NCI-H748 (cell line): ENCODE results near the gene TRMT44.
"Not testable (repeated sequence)": the region's sequence is repeated elsewhere in the genome, so short reads cannot be mapped to it uniquely, and the experiment has no call there.

Source experiments
- DNase-seq: peaks from one replicate; lab custom pipeline; 2025; ENCODE audit not compliant: unreplicated experiment; lab: John Stamatoyannopoulos, UW

The TRMT44 gene

GRCh38 chr4:8405516-8405875 lies 35.1 kb upstream of the TRMT44 start:
- DNase-seq: no peak

GRCh38 chr4:8406887-8407286 lies 33.7 kb upstream of the TRMT44 start:
- peak; percentile 16 for DNase-seq

- no peak for DNase-seq
These were observed 33.3 kb upstream of the TRMT44 start for GRCh38 chr4:8407316-8407715.

- no peak for DNase-seq
These were observed 32.8 kb upstream of the TRMT44 start for GRCh38 chr4:8407756-8408155.

GRCh38 chr4:8409264-8410065 lies 31.1 kb upstream of the TRMT44 start:
- no peak for DNase-seq

GRCh38 chr4:8410066-8410625 lies 30.4 kb upstream of the TRMT44 start:
- DNase-seq: no peak

DNA sequence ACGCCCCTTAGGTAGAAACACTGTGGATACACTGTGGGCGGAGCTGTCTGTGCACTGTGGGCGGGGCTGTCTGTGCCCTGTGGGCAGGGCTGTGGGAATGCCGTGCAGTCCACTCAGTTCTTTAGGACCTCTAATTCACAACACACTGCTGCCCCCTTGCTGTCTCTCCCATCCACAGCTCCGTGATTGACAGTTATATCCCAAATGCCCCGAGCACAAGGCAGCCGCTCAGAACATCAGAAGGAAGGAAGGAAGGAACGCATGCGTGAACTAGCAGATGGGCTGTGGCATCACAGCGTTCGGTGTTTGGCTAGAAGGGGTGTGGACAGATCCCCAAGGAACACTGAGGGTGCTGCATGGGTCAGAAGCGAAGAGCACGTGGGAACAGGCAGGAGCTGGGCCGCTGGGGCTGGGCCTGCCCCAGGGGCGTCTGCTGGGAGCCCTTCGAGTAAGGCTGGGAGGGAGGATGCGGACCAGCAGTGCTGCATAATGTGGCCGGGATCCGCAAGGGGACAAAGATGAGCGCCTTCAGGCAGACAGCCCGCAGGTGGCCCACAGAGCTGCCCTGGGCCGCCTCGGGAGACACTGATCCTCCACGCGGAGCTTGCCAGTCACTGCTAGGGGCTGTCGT lies 29.8 kb upstream of the TRMT44 start:
- DNase-seq: peak; percentile 79

DNA sequence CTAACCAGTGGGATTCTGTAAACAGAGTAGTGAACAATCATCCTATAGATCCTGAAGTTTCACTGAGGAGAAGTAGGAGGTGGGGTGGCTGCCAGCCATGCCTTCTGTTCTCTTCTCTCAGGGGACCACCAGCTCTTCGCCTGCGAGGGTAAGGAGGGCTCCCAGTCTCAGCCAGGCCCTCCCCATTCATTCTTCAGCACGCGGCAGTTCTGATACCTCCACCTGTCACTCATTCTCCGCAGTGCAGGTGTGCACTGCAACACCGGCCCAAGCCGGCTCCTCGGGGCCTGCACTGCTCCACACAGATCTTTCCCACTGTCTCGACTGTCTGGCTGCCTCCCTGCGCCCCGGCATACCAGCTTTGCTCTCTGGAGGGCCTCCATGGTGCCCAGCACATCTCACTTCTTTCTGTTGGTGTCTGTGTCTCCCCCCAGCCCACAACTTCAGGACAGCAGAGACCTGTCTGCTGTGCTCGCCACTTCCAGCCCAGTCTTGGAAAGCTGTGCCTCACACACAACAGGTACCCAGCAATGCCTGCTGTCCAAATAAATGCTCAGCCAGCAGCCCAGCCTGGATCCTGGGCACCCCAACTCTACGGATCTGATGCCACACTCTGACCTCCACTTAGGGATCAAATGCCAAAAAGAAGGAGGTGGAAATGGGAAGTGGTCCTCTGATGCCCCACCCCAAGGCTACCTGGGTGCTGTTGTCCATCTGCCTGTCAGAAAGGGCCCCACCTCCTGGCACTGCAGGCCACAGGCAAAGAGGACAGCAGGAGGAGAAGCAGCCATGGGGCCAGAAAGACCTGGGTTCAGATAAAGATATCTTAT lies 29.0 kb upstream of the TRMT44 start:
- no peak for DNase-seq

DNA sequence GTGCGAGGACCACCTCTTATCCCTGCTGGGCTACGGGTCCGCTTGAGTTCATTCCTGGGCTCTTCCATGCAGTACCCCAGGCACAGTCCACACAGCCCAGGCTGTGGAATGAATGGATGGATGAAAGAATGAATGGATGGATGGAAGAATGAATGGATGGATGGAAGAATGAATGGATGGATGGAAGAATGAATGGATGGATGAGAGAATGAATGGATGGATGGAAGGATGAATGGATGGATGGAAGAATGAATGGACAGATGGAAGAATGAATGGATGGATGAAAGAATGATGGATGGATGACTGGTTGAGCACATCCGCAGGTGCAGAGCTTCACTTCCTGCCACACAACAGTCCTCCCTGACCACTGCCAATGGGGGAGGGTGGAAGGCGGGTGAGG lies 28.3 kb upstream of the TRMT44 start:
- DNase-seq: no peak

- no peak for DNase-seq
These were observed 26.2 kb upstream of the TRMT44 start for GRCh38 chr4:8414377-8414776.

DNA sequence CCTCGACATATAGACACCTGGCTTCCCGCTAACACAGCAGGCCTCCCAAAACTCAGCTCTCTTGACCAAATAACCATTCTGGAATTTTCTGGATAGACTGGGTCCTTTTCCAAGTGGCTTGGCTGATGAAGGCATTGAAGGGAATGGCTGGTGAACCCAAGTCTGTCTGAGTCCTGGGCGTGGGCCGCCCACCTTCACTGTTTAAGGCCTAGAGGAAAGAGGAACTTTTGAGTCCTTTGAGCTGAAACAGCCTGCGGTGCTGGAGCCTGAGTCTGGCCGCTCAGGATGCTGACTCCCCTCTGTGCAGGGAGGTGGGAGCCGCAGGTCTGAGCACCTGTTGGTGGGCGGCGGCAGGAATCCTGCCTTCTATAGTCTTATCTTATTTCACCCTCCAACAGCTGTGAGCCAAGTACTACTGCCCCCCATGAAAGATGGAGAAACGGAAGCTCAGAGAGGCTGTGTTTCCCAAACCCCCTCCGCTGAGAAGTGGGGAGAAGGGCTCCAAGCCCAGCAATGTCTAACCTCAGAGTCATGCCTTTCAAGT lies 23.4 kb upstream of the TRMT44 start:
- no peak for DNase-seq

DNA sequence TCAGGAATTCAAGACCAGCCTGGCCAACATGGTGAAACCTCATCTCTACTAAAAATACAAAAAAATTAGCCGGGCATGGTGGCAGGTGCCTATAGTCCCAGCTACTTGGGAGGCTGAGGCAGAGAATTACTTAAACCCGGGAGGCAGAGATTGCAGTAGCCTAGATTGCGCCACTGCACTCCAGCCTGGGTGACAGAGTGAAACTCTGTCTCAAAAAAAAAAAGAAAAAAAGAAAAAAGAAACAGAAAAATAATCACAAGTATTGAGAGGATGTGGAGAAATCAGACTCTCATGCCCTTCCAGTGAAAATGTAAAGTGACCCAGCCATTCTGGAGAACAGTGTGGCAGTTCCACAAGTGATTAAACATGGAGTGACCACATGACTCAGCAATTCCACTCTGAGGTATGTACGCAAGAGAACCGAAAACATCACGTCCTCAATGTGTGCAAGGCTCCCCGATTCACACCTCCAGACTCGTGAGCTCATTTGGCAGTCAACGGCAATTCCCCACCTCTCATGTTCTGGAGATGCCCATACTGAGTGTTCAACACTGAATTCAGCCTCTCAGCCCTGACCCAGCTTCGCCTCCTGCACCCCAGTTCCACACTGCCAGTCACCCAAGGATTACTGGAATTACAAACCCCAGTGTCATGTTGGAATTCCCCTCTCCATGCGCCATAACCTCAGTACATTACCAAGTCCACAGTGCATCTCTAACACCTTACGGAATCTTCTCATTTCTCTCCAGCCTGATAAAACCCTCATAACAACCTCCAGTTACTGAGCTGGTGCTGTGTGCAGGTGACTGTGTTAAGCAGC lies 21.1 kb upstream of the TRMT44 start:
- no peak for DNase-seq

GRCh38 chr4:8420151-8420550 lies 20.4 kb upstream of the TRMT44 start:
- not testable (repeated sequence) for DNase-seq

- DNase-seq: no peak
These were observed 18.2 kb upstream of the TRMT44 start for GRCh38 chr4:8422327-8422726.

DNA sequence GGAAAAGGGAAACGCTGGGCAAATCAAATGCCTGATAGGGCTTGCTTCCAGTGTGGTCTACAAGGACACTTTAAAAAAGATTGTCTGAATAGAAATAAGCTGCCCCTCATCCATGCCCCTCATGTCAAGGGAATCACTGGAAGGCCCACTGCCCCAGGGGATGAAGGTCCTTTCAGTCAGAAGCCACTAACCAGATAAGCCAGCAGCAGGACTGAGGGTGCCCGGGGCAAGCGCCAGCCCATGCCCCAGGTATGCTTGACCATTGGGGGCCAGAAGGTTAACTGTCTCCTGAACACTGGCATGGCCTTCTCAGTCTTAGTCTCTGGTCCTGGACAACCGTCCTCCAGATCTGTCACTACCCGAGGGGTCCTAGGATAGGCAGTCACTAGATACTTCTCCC lies 17.8 kb upstream of the TRMT44 start:
- no peak for DNase-seq

- DNase-seq: no peak
These were observed 13.3 kb upstream of the TRMT44 start for GRCh38 chr4:8427262-8427661.

GRCh38 chr4:8427761-8428287 lies 12.8 kb upstream of the TRMT44 start:
- peak; percentile 36 for DNase-seq

DNA sequence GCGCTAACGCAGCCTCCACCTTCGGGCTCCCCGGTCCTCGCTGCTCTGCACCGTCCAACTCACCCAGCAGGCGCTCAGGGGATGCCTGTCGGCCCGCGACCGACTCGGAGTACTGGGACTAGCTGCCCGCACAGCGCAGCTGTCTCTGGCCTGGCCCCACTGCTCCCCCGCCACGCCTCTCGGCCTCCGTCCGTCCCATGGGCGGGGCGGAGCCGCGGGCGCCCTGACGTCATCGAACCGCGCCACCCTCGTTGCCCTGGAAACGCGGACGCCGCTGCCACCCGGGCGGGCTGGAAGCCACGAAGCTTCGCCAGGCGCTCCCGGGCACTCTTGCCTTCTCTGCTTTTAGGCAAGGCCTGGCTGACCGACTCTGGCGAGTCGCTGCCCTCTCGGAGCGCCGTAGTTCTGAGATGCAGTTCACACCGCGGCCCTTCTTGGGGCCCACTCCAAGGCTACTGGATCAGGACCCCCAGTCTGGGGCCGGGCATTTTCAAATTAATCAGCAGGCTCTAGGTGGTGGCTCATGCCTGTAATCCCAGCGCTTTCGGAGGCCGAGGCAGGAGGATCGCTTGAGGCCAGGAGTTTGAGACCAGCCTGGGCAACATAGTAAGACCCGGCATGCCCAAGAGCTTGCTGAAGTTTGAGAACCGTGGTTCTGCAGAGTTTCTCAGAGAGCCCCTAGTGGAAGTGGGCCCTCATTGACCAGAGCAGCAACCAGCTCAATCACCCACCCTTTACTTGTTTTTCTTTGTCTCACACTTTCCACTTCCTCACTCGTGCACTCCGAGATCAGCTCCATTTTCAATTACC lies 12.1 kb upstream of the TRMT44 start:
- peak; percentile 85 for DNase-seq

DNA sequence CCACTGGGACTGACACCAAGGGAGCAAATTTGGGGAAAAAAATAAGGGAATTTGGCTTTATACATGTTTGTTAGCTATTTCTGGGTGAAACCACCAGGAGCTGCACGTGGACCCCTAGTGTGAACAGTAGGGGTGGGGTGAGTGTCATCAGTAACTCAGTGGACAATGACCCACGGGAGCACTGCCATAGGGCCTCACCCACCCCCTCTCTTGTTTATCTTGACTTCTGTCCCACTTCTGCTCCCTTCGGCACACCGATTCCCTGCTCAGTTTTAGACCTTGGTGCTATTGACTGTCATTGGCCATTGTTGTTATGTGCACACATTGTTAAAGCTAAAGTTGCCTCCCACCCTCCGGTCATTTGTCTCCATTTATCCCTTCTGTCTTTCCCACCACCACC lies 9.0 kb upstream of the TRMT44 start:
- DNase-seq: no peak
